Activated CD4-positive, CD25-positive, alpha-beta regulatory T cell (primary cell): ENCODE measurements around the gene ABCA3.
"Not testable (repeated sequence)": the region's sequence is repeated elsewhere in the genome, so short reads cannot be mapped to it uniquely, and the experiment has no call there.

Source experiments
- DNase-seq, 4 experiments: peaks; one replicate each; lab custom pipeline; 2025; lab: John Stamatoyannopoulos, UW

The ABCA3 gene

DNA sequence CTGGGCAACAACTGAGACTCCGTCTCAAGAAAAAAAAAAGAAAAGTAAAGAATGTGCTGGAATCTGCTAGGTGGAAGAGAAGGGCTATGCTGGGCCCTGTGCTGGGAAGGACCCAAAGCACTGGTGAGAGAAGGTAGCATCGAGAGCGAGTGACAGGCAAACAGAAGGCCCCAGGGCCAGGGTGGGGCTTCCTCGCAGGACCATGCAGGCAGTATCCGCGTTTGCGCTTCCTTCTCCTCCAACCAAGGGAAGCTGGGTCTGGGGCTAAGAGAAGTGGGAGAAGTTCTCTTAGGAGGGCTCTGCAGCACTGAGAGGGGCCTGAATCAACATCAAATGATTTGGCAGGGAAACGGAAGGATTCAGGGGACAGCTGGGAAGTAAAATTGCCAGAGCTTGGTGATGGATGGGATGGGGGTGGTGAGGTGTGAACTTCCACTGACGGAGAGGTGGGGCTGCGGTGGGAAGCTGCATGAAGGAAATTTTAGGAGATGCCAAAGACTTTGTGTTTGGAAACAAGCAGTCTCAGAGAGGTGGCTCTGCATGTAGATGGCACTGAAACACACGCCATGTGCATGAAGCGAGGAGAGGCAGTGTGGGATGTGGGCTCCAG, 83.9 kb downstream of the ABCA3 start:
- DNase-seq = no peak

DNA sequence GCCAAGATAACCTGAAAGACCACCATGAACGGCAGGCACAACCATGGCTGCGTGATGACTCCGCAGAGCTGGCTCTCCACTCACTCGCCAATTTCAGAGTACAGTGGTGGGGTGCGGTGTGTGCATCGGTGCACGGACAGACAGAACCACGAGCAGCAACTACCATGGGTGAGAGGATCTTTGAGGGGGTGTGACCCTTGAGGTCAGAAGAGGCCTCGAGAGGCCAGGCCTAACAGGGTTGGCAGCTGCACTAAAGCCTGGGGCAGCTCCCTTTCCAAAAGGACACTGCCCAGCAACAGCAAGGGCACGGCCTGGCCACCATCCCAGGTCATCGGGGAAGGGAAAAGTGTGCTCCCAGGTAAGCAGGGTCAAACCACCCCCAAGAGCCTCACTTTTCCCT, 87.2 kb downstream of the ABCA3 start:
- no peak for DNase-seq

DNA sequence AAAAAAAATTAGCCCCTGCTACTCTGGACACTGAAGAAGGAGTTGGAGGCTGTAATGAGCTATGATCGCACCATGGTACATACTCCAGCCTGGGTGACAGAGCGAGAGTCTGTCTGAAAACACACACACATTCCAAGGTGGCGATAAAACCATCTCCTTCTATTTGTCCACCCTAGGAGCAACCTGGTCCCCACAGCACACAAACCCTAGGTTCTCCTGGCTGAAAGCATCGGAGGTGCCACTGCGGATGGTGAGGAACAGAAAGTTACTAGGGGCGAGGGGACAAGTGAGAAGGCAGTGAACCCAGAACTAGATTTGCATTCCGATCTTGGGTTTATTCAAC, 87.8 kb downstream of the ABCA3 start:
- DNase-seq = no peak

DNA sequence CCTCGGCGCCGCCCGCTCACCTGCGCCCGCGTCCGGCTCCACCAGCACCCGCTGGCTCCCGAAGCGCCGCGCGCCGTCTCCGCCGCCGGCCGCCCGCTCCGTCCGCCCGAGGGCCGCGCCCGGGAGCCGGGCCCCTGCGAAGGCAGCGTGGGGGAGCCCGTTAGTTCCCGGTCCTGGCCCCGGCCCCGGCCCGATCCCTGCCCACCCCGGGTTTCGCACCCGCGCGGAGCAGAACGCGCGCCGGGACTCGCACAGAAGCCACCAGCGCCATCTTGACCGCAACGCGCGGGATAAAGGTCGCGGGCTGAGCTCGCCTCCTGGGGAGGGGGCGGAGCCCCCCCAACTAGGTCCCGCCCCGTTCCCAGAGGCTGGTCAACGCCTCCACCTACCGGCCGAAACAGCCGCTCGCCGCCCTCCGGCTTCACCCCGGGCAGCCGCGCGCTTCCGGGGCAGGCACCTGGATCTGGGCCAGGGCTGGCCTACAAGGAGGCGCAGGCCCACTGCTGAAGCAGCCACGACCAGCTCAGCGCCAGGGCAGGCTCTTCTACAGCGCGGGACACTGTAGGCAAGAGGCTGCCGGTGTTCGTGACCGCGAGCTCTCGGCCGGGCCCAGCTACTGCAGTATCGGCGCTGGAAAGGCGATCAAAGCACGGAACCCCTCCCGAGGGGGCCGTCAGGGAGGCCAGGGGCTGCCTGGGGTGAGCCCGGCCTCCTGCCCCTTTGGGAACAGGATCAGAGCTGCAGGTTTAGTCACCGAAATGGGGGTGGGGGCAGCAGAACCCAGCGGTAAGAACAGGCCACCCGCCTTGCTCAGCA, 89.0 kb downstream of the ABCA3 start, which contains the start of gene ECI1:
ECI1 (minus strand) TSS at position 292 of the 816 bp plus-strand sequence; CDS start at position 271, 21 bp downstream.
- peak; percentile 52 to 61 (median 58) for DNase-seq

DNA sequence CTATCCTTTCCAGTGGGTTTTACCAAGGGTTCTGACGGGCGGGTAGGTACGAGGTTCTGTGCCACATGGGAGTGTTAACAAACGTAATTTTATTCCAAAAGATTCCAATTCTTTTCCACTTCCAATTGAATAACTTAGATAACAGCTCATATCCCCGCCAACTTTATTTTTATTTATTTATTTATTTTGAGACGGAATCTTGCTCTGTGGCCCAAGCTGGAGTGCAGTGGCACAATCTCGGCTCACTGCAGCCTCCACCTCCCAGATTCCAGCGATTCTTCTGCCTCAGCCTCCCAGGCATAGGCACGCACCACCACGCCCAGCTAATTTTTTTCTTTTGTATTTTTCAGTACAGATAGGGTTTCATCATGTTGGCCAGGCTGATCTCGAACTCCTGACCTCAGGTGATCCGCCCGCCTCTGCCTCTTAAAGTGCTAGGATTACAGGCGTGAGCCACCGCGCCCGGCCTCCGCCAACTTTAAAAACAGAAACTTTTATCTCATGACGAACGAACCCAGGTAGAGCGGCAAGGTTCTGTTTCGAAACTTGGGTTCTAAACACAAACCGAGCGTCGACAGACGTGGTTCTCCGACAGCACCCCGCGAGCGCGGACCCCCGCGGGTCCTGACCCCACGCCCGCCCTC, 89.8 kb downstream of the ABCA3 start:
- no peak for DNase-seq

DNA sequence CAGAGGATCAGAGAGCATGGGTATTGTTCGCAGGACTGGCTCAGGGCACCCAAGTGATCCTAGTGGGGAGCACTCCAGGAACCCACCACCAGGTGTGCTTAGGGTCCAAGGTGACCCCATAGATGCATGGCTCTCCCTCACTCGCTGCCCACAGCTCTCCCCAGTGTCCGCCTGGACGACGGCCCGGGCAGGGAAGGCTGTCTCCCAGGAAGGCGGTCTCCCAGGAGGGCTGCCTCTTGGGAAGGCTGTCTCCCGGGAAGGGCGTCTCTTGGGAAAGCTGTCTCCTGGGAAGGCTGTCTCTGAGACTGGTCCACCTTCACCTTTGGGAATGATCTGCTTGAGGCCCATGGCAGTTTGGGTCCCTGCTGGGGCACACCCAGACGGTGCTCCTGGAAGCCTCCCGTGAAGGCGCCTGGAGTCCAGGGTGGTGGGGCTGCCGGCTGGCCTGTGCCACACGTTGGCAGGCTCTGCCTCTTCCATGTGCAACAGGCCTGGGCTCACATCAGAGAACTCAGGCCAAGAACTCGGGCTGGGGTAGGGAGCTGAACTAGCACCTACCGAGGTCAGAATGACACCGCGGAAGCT, 94.1 kb downstream of the ABCA3 start:
- DNase-seq = no peak

DNA sequence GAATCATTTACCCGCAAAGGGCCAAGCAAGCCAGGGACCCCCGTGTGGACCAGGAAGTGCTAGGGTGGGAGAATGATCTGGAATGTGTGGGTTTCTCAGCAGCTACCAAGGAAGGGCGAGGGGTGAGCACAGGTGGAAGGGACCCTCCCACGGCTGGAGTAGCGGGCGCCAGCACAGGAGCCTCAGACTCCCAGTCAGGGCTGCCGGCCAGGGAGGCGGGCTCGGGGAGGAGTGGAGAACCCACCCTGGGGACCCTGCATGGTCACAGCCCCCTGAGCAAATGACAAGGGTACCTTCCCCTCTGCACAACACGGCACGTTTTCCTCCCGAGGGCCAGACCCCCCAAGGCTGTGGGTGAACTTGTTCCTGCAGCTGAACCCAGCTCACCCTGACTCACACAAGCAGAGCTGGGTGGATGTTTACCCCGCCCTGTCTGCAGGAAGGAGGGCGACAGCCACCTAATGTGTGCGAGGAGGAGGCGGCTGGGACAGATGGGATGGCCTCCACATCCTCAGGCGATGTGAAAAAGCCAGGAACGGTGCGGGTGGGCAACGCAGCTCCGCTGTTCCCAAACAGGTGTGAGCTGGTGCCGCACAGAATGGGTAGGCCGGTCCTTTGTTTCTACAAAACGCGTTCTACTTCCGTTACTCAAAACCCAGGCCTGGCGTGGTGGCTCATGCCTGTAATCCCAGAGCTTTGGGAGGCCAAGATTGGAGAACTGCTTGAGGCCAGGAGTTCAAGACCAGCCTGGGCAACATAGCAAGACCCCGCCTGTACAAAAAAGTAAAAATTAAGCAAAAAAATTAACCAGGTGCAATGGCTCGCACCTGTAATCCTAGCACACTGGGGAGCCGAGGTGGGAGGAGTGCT, 95.4 kb downstream of the ABCA3 start:
- no peak for DNase-seq

DNA sequence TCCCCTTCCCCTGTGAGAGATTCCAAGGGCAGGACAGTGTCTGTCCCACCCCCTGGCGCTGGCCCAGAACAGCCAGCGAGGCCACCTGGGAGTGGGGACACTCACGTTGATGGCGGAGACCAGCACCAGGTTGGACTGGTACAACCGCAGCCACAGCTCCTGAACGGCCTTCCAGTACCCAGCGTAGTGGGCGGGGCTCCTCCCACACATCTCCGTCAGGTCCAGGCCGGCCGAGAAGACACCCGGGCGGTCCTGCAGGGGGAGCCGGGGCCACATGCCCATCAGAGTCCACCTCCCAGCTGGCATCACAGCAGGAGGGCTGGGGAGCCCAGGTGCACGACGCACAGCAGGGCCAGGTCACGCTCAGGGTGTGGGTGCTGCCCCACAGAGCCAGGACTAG, 96.2 kb downstream of the ABCA3 start:
- DNase-seq = no peak

DNA sequence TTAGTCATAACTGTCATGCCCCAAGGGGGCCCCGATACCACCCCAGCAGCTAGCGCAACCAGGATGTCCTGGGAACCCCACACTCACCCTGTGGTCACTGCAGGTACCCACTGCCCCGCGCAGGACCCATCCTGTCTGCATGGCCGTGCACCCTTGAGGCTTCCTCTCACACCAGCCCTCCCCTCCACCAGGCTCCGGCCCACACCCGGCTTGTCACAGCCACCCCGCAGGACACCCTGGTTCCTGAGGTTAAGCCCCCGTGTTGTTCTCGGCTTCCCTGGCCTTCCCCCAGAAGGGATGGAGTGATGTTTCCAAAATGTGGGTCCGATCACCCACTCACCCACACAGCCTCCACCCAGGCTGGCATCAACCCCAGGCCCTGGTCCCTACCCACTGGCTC, 96.7 kb downstream of the ABCA3 start:
- no peak for DNase-seq

DNA sequence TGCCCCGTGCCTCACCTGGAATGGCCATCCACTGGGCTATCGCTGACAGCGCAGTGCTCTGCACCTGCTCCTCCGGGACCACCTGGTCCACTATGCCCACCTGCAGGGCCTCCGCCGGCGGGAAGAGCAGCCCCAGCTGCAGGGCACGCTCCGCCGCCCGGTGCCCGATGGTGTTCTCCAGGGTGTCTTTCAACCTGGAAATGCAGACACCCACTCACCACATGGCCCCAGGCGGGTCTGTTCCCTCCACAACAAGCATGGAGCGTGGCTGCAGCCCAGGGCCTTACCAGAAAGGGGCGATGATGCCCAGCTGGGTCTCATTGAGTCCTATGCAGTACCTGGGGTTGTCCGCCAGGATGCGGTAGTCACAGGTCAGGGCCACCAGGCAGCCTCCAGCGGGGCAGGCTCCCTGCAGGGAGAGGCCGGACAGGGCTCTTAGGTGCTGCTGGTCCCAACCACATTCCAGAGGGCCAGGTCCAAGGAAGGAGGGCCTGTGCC, 97.4 kb downstream of the ABCA3 start:
- no peak for DNase-seq

DNA sequence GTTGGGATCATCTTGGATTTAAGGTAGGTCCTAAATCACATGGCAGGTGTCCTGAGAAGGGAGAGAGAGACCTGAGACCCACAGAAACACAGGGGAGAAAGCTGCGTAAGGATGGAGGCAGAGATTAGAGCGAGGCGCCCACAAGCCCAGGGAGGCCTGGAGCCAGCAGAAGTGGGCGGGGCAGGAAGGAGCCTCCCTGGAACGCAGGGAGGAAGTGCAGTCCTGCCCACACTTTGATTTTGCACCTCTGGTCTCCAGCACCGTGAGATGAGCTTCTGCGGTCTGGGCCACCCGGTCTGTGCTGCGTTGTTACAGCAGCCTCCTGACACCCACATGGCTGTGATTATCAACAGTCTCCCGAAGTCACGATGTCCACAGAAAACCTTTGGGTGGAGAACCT, 97.9 kb downstream of the ABCA3 start:
- no peak for DNase-seq

DNA sequence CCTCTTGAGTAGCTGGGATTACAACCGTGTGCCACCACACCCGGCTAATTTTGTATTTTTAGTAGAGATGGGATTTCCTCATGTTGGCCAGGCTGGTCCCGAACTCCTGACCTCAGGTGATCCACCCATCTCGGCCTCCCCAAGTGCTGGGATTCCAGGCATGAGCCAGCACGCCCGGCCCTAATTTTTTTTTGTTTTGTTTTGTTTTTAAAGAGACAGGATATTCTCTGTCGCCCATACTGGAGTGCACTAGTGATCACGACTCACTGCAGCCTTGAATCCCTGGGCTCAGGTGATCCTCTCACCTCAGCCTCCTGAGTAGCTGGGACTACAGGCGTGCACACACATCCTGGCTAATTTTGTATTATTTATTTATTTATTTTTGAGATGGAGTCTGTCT, 100.2 kb downstream of the ABCA3 start:
- DNase-seq = not testable (repeated sequence)

DNA sequence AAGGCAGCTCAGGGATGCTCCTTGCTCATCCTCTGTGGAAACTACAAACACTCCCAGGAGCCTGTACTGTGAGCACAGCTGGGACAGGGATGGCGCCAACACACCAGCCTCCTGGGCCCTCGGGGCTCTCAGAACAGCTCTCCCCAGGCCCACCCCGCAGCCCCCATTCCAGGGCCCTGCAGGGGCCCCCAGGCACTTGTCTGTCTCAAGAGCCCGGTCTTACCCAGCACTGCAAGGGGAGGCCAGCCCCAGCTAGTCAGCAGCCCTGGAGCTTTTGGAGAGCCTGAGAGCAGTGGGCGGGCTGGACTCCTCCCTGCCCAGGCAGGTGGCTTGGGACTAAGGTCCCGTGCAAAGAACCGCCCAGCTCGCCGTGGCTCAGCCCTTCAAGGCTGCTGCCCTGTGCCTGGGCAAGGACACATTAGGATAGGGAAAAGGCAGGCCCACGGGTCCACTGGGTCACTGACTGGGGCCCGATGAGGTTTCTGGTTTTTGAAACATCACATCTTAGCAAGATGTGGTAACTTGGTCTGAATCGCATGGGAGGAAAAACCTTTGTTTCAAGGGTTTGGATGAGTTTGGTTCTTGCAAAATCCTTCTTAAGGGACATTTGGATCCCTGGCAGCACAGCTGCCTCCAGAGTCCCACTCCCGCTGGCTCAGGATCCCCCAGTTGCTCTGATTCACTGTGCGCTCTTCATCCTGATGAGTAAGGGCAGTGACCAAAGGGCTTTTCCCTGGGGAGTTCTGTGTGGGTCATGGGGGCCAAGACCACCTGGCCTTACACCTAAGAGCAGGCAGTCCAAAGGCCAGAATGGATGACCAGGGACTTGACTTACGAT, 101.5 kb downstream of the ABCA3 start:
- no peak for DNase-seq

DNA sequence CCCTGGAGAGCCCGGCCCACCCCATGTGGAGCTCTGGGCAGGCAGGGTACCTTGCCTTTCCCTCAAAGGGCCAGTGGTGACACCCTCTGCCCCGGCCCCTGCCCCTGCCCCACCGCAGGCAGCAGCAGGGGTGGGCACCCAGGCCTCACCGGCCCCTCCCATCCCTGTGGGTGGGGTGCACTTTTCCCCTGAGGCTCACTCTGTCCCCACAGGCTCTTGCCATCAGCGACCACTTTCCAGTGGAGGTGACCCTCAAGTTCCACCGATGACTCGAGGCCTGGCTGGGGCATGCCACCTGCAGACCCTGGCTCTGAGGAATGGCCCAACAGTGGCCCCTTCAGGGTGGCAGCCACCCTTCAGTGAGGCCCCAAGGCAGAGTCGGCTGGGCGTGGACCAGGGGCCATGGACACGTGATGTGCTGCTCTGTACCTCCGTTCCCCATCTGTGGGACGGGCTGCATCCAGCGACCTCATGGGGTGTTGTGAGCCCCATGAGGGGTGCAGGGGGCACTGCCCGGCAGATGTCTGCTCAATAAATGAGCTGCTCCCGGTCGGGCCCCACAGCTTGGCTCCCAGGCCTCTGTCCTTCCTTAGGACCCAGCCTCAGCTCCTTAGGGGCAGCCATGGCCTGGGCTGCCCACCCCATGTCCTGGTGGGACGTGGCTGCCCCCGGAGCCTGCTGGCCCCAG, 102.2 kb downstream of the ABCA3 start:
- no peak for DNase-seq

DNA sequence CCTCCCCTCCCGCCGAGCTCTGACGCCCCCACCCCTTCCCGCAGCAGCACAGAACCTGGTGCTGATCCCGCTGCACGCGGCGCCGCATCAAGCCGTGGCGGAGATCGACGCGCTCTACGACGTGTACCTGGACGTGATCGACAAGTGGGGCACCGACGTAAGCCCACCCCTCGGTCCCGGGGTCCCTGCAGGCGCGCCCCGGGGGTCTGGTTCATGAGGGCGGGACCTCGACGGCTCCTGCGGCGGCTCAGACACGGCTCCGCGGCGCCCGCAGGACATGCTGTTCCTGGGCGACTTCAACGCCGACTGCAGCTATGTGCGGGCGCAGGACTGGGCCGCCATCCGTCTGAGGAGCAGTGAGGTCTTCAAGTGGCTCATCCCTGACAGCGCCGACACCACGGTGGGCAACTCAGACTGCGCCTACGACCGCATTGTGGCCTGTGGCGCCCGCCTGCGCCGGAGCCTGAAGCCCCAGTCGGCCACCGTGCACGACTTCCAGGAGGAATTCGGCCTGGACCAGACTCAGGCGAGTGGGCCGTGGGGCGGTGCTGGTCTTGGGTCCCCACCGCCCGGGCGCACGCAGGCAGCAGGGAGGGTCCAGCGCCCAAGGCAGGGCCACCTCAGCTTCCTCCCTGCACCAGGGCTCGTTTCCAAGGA, 102.9 kb downstream of the ABCA3 start:
- DNase-seq = no peak

DNA sequence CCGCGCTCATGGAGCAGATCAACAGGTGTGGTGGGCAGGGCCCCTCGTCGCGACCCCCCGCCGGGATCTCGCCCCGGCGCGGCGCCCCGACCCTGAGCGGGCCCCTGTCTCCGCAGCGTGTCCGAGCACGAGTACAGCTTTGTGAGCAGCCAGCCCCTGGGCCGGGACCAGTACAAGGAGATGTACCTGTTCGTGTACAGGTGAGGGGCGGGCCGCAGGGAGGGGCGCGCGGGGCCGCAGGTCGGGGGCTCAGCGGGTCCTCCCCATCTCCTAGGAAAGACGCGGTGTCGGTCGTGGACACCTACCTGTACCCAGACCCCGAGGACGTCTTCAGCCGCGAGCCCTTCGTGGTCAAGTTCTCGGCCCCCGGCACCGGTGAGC, 103.4 kb downstream of the ABCA3 start:
- DNase-seq = no peak

DNA sequence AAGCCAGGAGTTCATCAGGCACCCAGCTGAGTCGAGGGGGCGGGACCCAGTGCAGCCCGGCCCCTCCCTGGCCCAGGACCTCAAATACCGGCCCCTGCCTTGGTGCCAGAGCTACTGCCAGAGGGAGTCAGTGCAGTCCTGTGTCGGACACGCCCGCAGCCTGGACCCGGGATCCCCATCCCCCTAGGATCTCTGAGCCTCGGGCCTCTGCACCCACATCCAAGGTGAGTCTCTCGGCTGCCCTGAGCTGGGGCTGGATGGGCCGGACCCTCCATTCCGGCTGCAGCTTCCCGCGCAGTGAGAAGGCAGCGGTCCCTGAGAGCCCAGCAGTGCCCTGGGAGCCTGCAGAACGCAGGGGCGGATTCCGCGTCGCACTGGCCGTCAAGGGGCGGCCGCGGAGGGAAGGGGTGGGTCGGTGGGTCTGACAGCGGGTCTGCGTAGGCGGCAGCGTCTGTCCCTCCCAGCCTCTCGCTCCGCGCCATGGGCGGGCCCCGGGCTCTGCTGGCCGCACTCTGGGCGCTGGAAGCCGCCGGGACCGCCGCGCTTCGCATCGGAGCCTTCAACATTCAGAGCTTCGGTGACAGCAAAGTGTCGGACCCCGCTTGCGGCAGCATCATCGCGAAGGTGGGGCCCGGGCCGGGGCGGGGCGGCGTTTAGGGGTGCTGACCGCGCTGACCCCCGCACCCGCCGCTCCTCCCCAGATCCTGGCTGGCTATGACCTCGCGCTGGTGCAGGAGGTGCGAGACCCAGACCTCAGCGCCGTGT, 104.0 kb downstream of the ABCA3 start, which contains the start of gene DNASE1L2:
DNASE1L2 (plus strand) TSS at position 108 of the 765 bp plus-strand sequence; CDS start at position 481, 373 bp downstream.
- no peak for DNase-seq

DNA sequence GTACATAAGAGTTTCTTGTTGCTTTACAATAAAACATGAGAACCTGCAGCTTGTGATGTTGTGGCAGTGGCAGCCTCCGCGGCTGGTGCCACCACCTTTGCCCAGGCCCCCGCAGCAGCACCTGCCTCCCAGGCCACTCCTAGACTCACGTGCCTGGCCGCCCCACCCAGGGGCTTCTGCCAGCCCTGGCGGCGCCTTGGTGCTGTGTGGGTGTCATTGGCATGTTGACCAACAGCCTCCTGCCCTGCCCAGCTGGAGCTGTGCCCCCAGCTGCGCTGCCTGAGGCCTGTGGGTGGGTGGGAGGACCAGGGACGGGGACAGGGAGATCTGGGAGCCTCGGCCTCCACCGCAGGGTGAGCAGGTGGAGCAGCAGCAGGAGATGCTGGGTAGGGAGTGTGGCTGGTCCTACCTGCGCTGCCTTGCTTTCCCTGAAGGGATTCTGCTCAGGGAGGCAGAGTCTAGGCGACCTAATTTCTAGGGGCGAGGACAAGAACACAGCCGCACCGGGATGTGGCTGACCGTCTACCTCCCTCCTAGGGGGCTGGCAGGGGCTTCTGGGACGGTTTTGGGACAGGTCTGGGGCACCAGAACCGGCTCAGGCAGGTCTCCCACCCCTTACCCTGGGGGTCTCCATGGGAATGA, 104.7 kb downstream of the ABCA3 start:
- DNase-seq = no peak
